BLaER1 treated with 17β-estradiol and CSF1 and Interleukin-3, amounts not matched to agents 10 nM and 100 nM (cell line): Measurements from ENCODE around the gene FGD5.

Source experiments
- H3K27ac ChIP-seq, 11 experiments: shearing (Covaris generic); formaldehyde crosslinking; 2 replicates each; pipeline ENCODE4 v1.8.1; 2022
- H3K27me3 ChIP-seq, 11 experiments: shearing (Covaris generic); formaldehyde crosslinking; 2 replicates each; pipeline ENCODE4 v1.8.1; 2022
- H3K36me3 ChIP-seq, 11 experiments: shearing (Covaris generic); formaldehyde crosslinking; 2 replicates each; pipeline ENCODE4 v1.8.1; 2022
- H3K4me1 ChIP-seq, 10 experiments: shearing (Covaris generic); formaldehyde crosslinking; 2 replicates each; pipeline ENCODE4 v1.8.1; 2022
- H3K4me2 ChIP-seq, 11 experiments: shearing (Covaris generic); formaldehyde crosslinking; 2 replicates each; pipeline ENCODE4 v1.8.1; 2022
- H3K4me3 ChIP-seq, 10 experiments: shearing (Covaris generic); formaldehyde crosslinking; 2 replicates each; pipeline ENCODE4 v1.8.1; 2022
- H3K9ac ChIP-seq, 11 experiments: shearing (Covaris generic); formaldehyde crosslinking; 2 replicates each; pipeline ENCODE4 v1.8.1; 2022
- H3K9me3 ChIP-seq, 11 experiments: shearing (Covaris generic); formaldehyde crosslinking; replicated peaks in 1 of 11; 2 replicates each; pipeline ENCODE4 v1.8.1; 2022
- H4K20me1 ChIP-seq, 11 experiments: shearing (Covaris generic); formaldehyde crosslinking; 2 replicates each; pipeline ENCODE4 v1.8.1; 2022
- Cebpa-rat ChIP-seq, 11 experiments: shearing (Covaris generic); IDR thresholded peaks; 2 replicates each; pipeline ENCODE4 v1.8.1; 2022

Gene FGD5

GRCh38 chr3:14950274-14950673 lies 131.5 kb downstream of the FGD5 start:
- Histone ChIP-seq H3K27ac (no peak overlapping the region), H3K36me3 (peaks cover 5 to 47% (median 26%) of the 10 kb centered on the region in 11 experiments), H3K27me3 (no peaks in the 10 kb centered on the region), H3K9me3 (no peaks in the 10 kb centered on the region), H3K4me2 (peak overlapping the region in 10 of 11 experiments; percentile 3 to 98 (median 92); a peak in 12 of 22 replicates), H3K9ac (no peak overlapping the region), H4K20me1 (peaks cover 3 to 74% (median 41%) of the 10 kb centered on the region in 11 experiments; a peak in 16 of 22 replicates), H3K4me1 (peaks cover 27 to 36% (median 32%) of the 10 kb centered on the region in 10 experiments), H3K4me3 (no peak overlapping the region)
- no peak for TF ChIP-seq Cebpa-rat (IDR thresholded peaks at IDR 0.05)

GRCh38 chr3:14957153-14957552 lies 138.4 kb downstream of the FGD5 start:
- H3K9ac ChIP-seq: no peak overlapping the region
- peaks cover 0 to 96% (median 54%) of the 10 kb centered on the region in 11 experiments; a peak in 18 of 22 replicates for H4K20me1 ChIP-seq
- H3K27ac ChIP-seq: no peak overlapping the region
- peaks cover 21 to 51% (median 34%) of the 10 kb centered on the region in 11 experiments; a peak in 21 of 22 replicates for H3K36me3 ChIP-seq
- peaks cover 12 to 31% (median 18%) of the 10 kb centered on the region in 10 experiments; a peak in 19 of 20 replicates for H3K4me1 ChIP-seq
- peak overlapping the region in 3 of 11 experiments; percentile 32 to 46 (median 37); a peak in 4 of 22 replicates for H3K4me2 ChIP-seq
- TF ChIP-seq Cebpa-rat (IDR thresholded peaks at IDR 0.05): no peak
- no peaks in the 10 kb centered on the region for H3K27me3 ChIP-seq
- H3K4me3 ChIP-seq: no peak overlapping the region
- no peaks in the 10 kb centered on the region for H3K9me3 ChIP-seq

- H4K20me1 ChIP-seq: peaks cover under 1 to 96% (median 52%) of the 10 kb centered on the region in 11 experiments; a peak in 19 of 22 replicates
- peak overlapping the region in 6 of 11 experiments; percentile 30 to 46 (median 38); a peak in 11 of 22 replicates for H3K4me2 ChIP-seq
- peaks cover 12 to 31% (median 18%) of the 10 kb centered on the region in 10 experiments; a peak in 19 of 20 replicates for H3K4me1 ChIP-seq
- H3K27ac ChIP-seq: no peak overlapping the region
- no peak for TF ChIP-seq Cebpa-rat (IDR thresholded peaks at IDR 0.05)
- no peak overlapping the region for H3K9ac ChIP-seq
- no peaks in the 10 kb centered on the region for H3K27me3 ChIP-seq
- H3K4me3 ChIP-seq: no peak overlapping the region
- peaks cover 25 to 58% (median 34%) of the 10 kb centered on the region in 11 experiments for H3K36me3 ChIP-seq
- H3K9me3 ChIP-seq: no peaks in the 10 kb centered on the region
These were observed 139.2 kb downstream of the FGD5 start for GRCh38 chr3:14957925-14958324.

GRCh38 chr3:14959359-14959943 lies 140.7 kb downstream of the FGD5 start:
- H3K36me3 ChIP-seq: peaks cover 25 to 72% (median 40%) of the 10 kb centered on the region in 11 experiments
- H3K4me2 ChIP-seq: peak overlapping the region in 2 of 11 experiments; percentile 16 to 26; a peak in 2 of 22 replicates
- TF ChIP-seq Cebpa-rat (IDR thresholded peaks at IDR 0.05): no peak
- no peak overlapping the region for H3K27ac ChIP-seq
- H3K4me3 ChIP-seq: no peak overlapping the region
- H3K27me3 ChIP-seq: no peaks in the 10 kb centered on the region
- H3K9ac ChIP-seq: peak overlapping the region in 2 of 11 experiments; percentile 13 to 19; a peak in 2 of 22 replicates
- peaks cover 12 to 31% (median 18%) of the 10 kb centered on the region in 10 experiments; a peak in 19 of 20 replicates for H3K4me1 ChIP-seq
- no peaks in the 10 kb centered on the region for H3K9me3 ChIP-seq
- H4K20me1 ChIP-seq: peaks cover 4 to 86% (median 49%) of the 10 kb centered on the region in 11 experiments; a peak in 19 of 22 replicates

- Histone ChIP-seq H3K36me3 (peaks cover 52 to 85% (median 63%) of the 10 kb centered on the region in 11 experiments), H3K4me3 (no peak overlapping the region), H3K27ac (no peak overlapping the region), H3K27me3 (no peaks in the 10 kb centered on the region), H4K20me1 (peaks cover 0 to 53% (median 25%) of the 10 kb centered on the region in 11 experiments; a peak in 17 of 22 replicates), H3K4me1 (peaks cover 3 to 15% (median 8%) of the 10 kb centered on the region in 10 experiments; a peak in 15 of 20 replicates), H3K9ac (no peak overlapping the region), H3K4me2 (no peak overlapping the region), H3K9me3 (peaks cover 21 to 25% (median 22%) of the 10 kb centered on the region in 11 experiments)
- no peak for TF ChIP-seq Cebpa-rat (IDR thresholded peaks at IDR 0.05)
These were observed 144.0 kb downstream of the FGD5 start for GRCh38 chr3:14962762-14963161.

- H3K4me1 ChIP-seq: no peaks in the 10 kb centered on the region
- H3K9ac ChIP-seq: no peak overlapping the region
- TF ChIP-seq Cebpa-rat (IDR thresholded peaks at IDR 0.05): no peak
- no peak overlapping the region for H3K27ac ChIP-seq
- H3K4me3 ChIP-seq: no peak overlapping the region
- H3K36me3 ChIP-seq: peaks cover 51 to 78% (median 63%) of the 10 kb centered on the region in 11 experiments
- peaks cover 22 to 30% (median 24%) of the 10 kb centered on the region in 11 experiments for H3K9me3 ChIP-seq
- H4K20me1 ChIP-seq: peaks cover 0 to 21% (median 9%) of the 10 kb centered on the region in 11 experiments; a peak in 11 of 22 replicates
- no peak overlapping the region for H3K4me2 ChIP-seq
- H3K27me3 ChIP-seq: no peaks in the 10 kb centered on the region
These were observed 148.5 kb downstream of the FGD5 start for GRCh38 chr3:14967285-14967684.

GRCh38 chr3:14969671-14970070 lies 150.9 kb downstream of the FGD5 start:
- H3K27ac ChIP-seq: no peak overlapping the region
- H3K36me3 ChIP-seq: peaks cover 62 to 84% (median 74%) of the 10 kb centered on the region in 11 experiments

GRCh38 chr3:14976317-14976716 lies 157.6 kb downstream of the FGD5 start:
- peak overlapping the region in 1 of 11 experiments; percentile 48; a peak in 1 of 22 replicates for H3K9ac ChIP-seq
- H3K4me2 ChIP-seq: peak overlapping the region in 8 of 11 experiments; percentile 3 to 61 (median 20); a peak in 7 of 22 replicates
- peaks cover 7 to 27% (median 19%) of the 10 kb centered on the region in 11 experiments; a peak in 18 of 22 replicates for H3K9me3 ChIP-seq
- no peak for TF ChIP-seq Cebpa-rat (IDR thresholded peaks at IDR 0.05)
- no peaks in the 10 kb centered on the region for H3K27me3 ChIP-seq
- H3K36me3 ChIP-seq: peaks cover 30 to 72% (median 57%) of the 10 kb centered on the region in 11 experiments
- no peak overlapping the region for H3K4me3 ChIP-seq
- peaks cover 10 to 40% (median 14%) of the 10 kb centered on the region in 10 experiments; a peak in 18 of 20 replicates for H3K4me1 ChIP-seq
- no peak overlapping the region for H3K27ac ChIP-seq
- H4K20me1 ChIP-seq: peaks cover 4 to 60% (median 20%) of the 10 kb centered on the region in 11 experiments; a peak in 11 of 22 replicates

More at GRCh38 chr3:14969671-14970070, 150.9 kb downstream of the FGD5 start:
- no peak overlapping the region for H3K4me2 ChIP-seq
- peaks cover 0 to 11% (median 2%) of the 10 kb centered on the region in 11 experiments; a peak in 7 of 22 replicates for H4K20me1 ChIP-seq
- no peaks in the 10 kb centered on the region for H3K4me1 ChIP-seq
- H3K9me3 ChIP-seq: peaks cover 29 to 54% (median 41%) of the 10 kb centered on the region in 11 experiments
- H3K9ac ChIP-seq: no peak overlapping the region
- no peak for TF ChIP-seq Cebpa-rat (IDR thresholded peaks at IDR 0.05)
- H3K4me3 ChIP-seq: no peak overlapping the region
- H3K27me3 ChIP-seq: no peaks in the 10 kb centered on the region

- peaks cover 11 to 64% (median 34%) of the 10 kb centered on the region in 11 experiments; a peak in 19 of 22 replicates for H3K36me3 ChIP-seq
- H3K27me3 ChIP-seq: no peaks in the 10 kb centered on the region
- H3K4me2 ChIP-seq: 0 out of 22 replicates have a peak overlapping the region, but pooled peaks of 1 of the 11 experiments have one; percentile 14
- peaks cover 8 to 36% (median 12%) of the 10 kb centered on the region in 10 experiments; a peak in 18 of 20 replicates for H3K4me1 ChIP-seq
- TF ChIP-seq Cebpa-rat (IDR thresholded peaks at IDR 0.05): no peak
- peaks cover 4 to 60% (median 16%) of the 10 kb centered on the region in 11 experiments; a peak in 12 of 22 replicates for H4K20me1 ChIP-seq
- no peak overlapping the region for H3K27ac ChIP-seq
- H3K9me3 ChIP-seq: peaks cover 5 to 12% (median 9%) of the 10 kb centered on the region in 11 experiments; a peak in 15 of 22 replicates
- no peak overlapping the region for H3K4me3 ChIP-seq
- H3K9ac ChIP-seq: no peak overlapping the region
These were observed 161.9 kb downstream of the FGD5 start for GRCh38 chr3:14980689-14981088.
